ENCODE results near the gene ENOX1.

The ENOX1 gene

GRCh38 chr13:43749503-43749902 lies 37.3 kb downstream of the ENOX1 start:
- no peak for DNase-seq (ENCODE audit: low read depth, low spot score)
- no peak overlapping the region for H3K4me3 ChIP-seq (ENCODE audit: low read depth, low read length)
- in situ Hi-C loops (cut with HindIII; ENCODE audit: low sequenced_read_pairs), result no loop called here
- no peak for TF ChIP-seq CTCF (IDR thresholded peaks at IDR 0.05; ENCODE audit: low read depth, low read length)

GRCh38 chr13:43744261-43745031 lies 42.3 kb downstream of the ENOX1 start:
- no peak for DNase-seq (ENCODE audit: low read depth, low spot score)
- no peak for TF ChIP-seq CTCF (IDR thresholded peaks at IDR 0.05; ENCODE audit: low read depth, low read length)
- in situ Hi-C loops (cut with HindIII; ENCODE audit: low sequenced_read_pairs), result no loop called here
- H3K4me3 ChIP-seq (ENCODE audit: low read depth, low read length), result no peak overlapping the region

GRCh38 chr13:43742911-43743310 lies 43.9 kb downstream of the ENOX1 start:
- DNase-seq (ENCODE audit: low read depth, low spot score), result no peak
- in situ Hi-C loops (cut with HindIII; ENCODE audit: low sequenced_read_pairs), result no loop called here
- TF ChIP-seq CTCF (IDR thresholded peaks at IDR 0.05; ENCODE audit: low read depth, low read length), result no peak
- H3K4me3 ChIP-seq (ENCODE audit: low read depth, low read length), result no peak overlapping the region

GRCh38 chr13:43737392-43737923 lies 49.3 kb downstream of the ENOX1 start:
- DNase-seq (ENCODE audit: low read depth, low spot score), result no peak
- no peak overlapping the region for H3K4me3 ChIP-seq (ENCODE audit: low read depth, low read length)
- in situ Hi-C loops (cut with HindIII; ENCODE audit: low sequenced_read_pairs), result no loop called here
- no peak for TF ChIP-seq CTCF (IDR thresholded peaks at IDR 0.05; ENCODE audit: low read depth, low read length)

GRCh38 chr13:43732726-43733125 lies 54.0 kb downstream of the ENOX1 start:
- no peak for DNase-seq (ENCODE audit: low read depth, low spot score)
- in situ Hi-C loops (cut with HindIII; ENCODE audit: low sequenced_read_pairs), result no loop called here
- TF ChIP-seq CTCF (IDR thresholded peaks at IDR 0.05; ENCODE audit: low read depth, low read length), result no peak
- H3K4me3 ChIP-seq (ENCODE audit: low read depth, low read length), result no peak overlapping the region

GRCh38 chr13:43731296-43731695 lies 55.5 kb downstream of the ENOX1 start:
- in situ Hi-C loops (cut with HindIII; ENCODE audit: low sequenced_read_pairs), result no loop called here
- no peak for TF ChIP-seq CTCF (IDR thresholded peaks at IDR 0.05; ENCODE audit: low read depth, low read length)
- no peak for DNase-seq (ENCODE audit: low read depth, low spot score)
- H3K4me3 ChIP-seq (ENCODE audit: low read depth, low read length), result no peak overlapping the region
